H9 (cell line): ENCODE results near the gene CD226. TPM values are rescaled to one million over a fixed set of nuclear protein-coding genes. Genes with fewer than 3 reads are reported as not detected.
"Not testable (repeated sequence)": the region's sequence is repeated elsewhere in the genome, so short reads cannot be mapped to it uniquely, and the experiment has no call there.

ENCODE experiments used
- DNase-seq: peaks from one replicate; pipeline ENCODE4 v3.0.0-alpha.2; 2017
- H2AFZ ChIP-seq: one replicate; pipeline ENCODE4 v1.6.1; 2013; ENCODE audit warnings: mild to moderate bottlenecking, low read length, control low read depth, moderate library complexity
- H2AK5ac ChIP-seq: 2 replicates; pipeline ENCODE4 v1.6.1; 2013; ENCODE audit warnings: low read length, control low read depth, mixed read lengths; ENCODE audit not compliant: insufficient read length
- H2BK120ac ChIP-seq: one replicate; pipeline ENCODE4 v1.6.1; 2013; ENCODE audit warnings: low read depth, mild to moderate bottlenecking, low read length, control low read depth, inconsistent platforms; ENCODE audit not compliant: poor library complexity, severe bottlenecking
- H2BK12ac ChIP-seq: 2 replicates; pipeline ENCODE4 v1.6.1; 2013; ENCODE audit warnings: low read length, control low read depth, mixed read lengths, low read depth; ENCODE audit not compliant: insufficient read length
- H2BK15ac ChIP-seq: 2 replicates; pipeline ENCODE4 v1.6.1; 2013; ENCODE audit warnings: low read depth, low read length, control low read depth
- H2BK20ac ChIP-seq: one replicate; pipeline ENCODE4 v1.6.1; 2013; ENCODE audit warnings: low read depth, mild to moderate bottlenecking, low read length, control low read depth, inconsistent platforms; ENCODE audit not compliant: poor library complexity, severe bottlenecking
- H2BK5ac ChIP-seq: 2 replicates; pipeline ENCODE4 v1.6.1; 2013; ENCODE audit warnings: low read length, control low read depth, mixed read lengths; ENCODE audit not compliant: insufficient read length
- H3K14ac ChIP-seq: 2 replicates; pipeline ENCODE4 v1.6.1; 2013; ENCODE audit warnings: low read length, control low read depth; ENCODE audit not compliant: insufficient read depth
- H3K18ac ChIP-seq: 2 replicates; pipeline ENCODE4 v1.6.1; 2013; ENCODE audit warnings: low read depth, mild to moderate bottlenecking, mixed read lengths, low read length, control low read depth; ENCODE audit not compliant: insufficient read length
- H3K23ac ChIP-seq: 2 replicates; pipeline ENCODE4 v1.6.1; 2013; ENCODE audit warnings: low read length, control low read depth, mixed read lengths, low read depth; ENCODE audit not compliant: insufficient read length
- H3K23me2 ChIP-seq: 2 replicates; pipeline ENCODE4 v1.6.1; 2013; ENCODE audit warnings: low read depth, mild to moderate bottlenecking, mixed read lengths, low read length, control low read depth; ENCODE audit not compliant: insufficient read length, poor library complexity, severe bottlenecking
- H3K27ac ChIP-seq: 2 replicates; pipeline ENCODE4 v1.5.1; 2013; ENCODE audit warnings: low read length, control low read depth, mixed read lengths, low read depth; ENCODE audit not compliant: insufficient read length
- H3K27me3 ChIP-seq: 2 replicates; pipeline ENCODE4 v1.6.1; 2013; ENCODE audit warnings: low read length, control low read depth, inconsistent platforms; ENCODE audit not compliant: insufficient read depth
- H3K4ac ChIP-seq: 2 replicates; pipeline ENCODE4 v1.6.1; 2013; ENCODE audit warnings: low read depth, mild to moderate bottlenecking, control low read depth, inconsistent platforms, low read length, moderate library complexity
- H3K4me1 ChIP-seq: 2 replicates; pipeline ENCODE4 v1.6.1; 2013; ENCODE audit warnings: low read length, control low read depth, inconsistent platforms; ENCODE audit not compliant: insufficient read depth
- H3K4me2 ChIP-seq: 2 replicates; pipeline ENCODE4 v1.6.1; 2013; ENCODE audit warnings: low read length, control low read depth, mixed read lengths; ENCODE audit not compliant: insufficient read length, insufficient read depth
- H3K56ac ChIP-seq: 2 replicates; pipeline ENCODE4 v1.6.1; 2013; ENCODE audit warnings: low read depth, mild to moderate bottlenecking, mixed read lengths, low read length, control low read depth; ENCODE audit not compliant: insufficient read length
- H3K79me1 ChIP-seq: 2 replicates; pipeline ENCODE4 v1.6.1; 2013; ENCODE audit warnings: low read depth, mild to moderate bottlenecking, moderate library complexity, low read length, control low read depth, inconsistent platforms; ENCODE audit not compliant: insufficient read depth, poor library complexity, severe bottlenecking
- H3K79me2 ChIP-seq: 2 replicates; pipeline ENCODE4 v1.6.1; 2013; ENCODE audit warnings: low read length, control low read depth, inconsistent platforms; ENCODE audit not compliant: insufficient read depth
- H3K9ac ChIP-seq: 2 replicates; pipeline ENCODE4 v1.6.1; 2013; ENCODE audit warnings: low read length, control low read depth, mixed read lengths; ENCODE audit not compliant: insufficient read length; ENCODE audit errors: extremely low read depth
- H3K9me3 ChIP-seq: one replicate; pipeline ENCODE4 v1.6.1; 2013; ENCODE audit warnings: low read depth, low read length, inconsistent platforms; ENCODE audit not compliant: control insufficient read depth
- H3T11ph ChIP-seq: one replicate; pipeline ENCODE4 v1.6.1; 2013; ENCODE audit warnings: mild to moderate bottlenecking, low read length, control low read depth, inconsistent platforms
- H4K20me1 ChIP-seq: one replicate; pipeline ENCODE4 v1.6.1; 2013; ENCODE audit not compliant: control insufficient read depth, insufficient read length, insufficient read depth
- H4K5ac ChIP-seq: 2 replicates; pipeline ENCODE4 v1.6.1; 2013; ENCODE audit warnings: low read depth, mild to moderate bottlenecking, mixed read lengths, low read length, control low read depth; ENCODE audit not compliant: insufficient read length
- H4K8ac ChIP-seq: replicated peaks from 2 replicates; pipeline ENCODE4 v1.6.1; 2013; ENCODE audit warnings: low read length, control low read depth, mixed read lengths, low read depth; ENCODE audit not compliant: insufficient read length
- H4K91ac ChIP-seq: 2 replicates; pipeline ENCODE4 v1.6.1; 2013; ENCODE audit warnings: low read depth, mild to moderate bottlenecking, moderate library complexity, mixed read lengths, low read length, control low read depth; ENCODE audit not compliant: insufficient read length
- H3K27ac Mint-ChIP-seq, 3 experiments: 2 replicates in 2 of 3; 3 replicates in 1 of 3; pipeline ENCODE4 v1.8.0; 2020 to 2021; ENCODE audit warnings: mixed read lengths in 3 of 3, mild to moderate bottlenecking in 1 of 3, moderate library complexity in 1 of 3
- H3K27me3 Mint-ChIP-seq: 2 replicates; pipeline ENCODE4 v1.8.0; 2021; ENCODE audit warnings: low read depth, mild to moderate bottlenecking, moderate library complexity, mixed read lengths
- H3K36me3 Mint-ChIP-seq, 3 experiments: 2 replicates in 2 of 3; 3 replicates in 1 of 3; pipeline ENCODE4 v1.8.0; 2020 to 2021; ENCODE audit warnings: low read depth in 3 of 3, mixed read lengths in 3 of 3; ENCODE audit not compliant: insufficient read depth in 1 of 3
- H3K4me1 Mint-ChIP-seq, 2 experiments: 2 replicates each; pipeline ENCODE4 v1.8.0; 2020; ENCODE audit warnings: mixed read lengths in 2 of 2
- H3K4me3 Mint-ChIP-seq, 2 experiments: 2 replicates in 1 of 2; 3 replicates in 1 of 2; pipeline ENCODE4 v1.8.0; 2020 to 2021; ENCODE audit warnings: mild to moderate bottlenecking in 2 of 2, mixed read lengths in 2 of 2, moderate library complexity in 1 of 2
- H3K9me3 Mint-ChIP-seq, 2 experiments: 2 replicates in 1 of 2; 3 replicates in 1 of 2; pipeline ENCODE4 v1.8.0; 2020; ENCODE audit warnings: mild to moderate bottlenecking in 2 of 2, mixed read lengths in 2 of 2, moderate library complexity in 1 of 2
- CTCF ChIP-seq: fragments of 200-600 bp; sonication (generic); conservative IDR thresholded peaks from 3 replicates; pipeline ENCODE4 v1.8.0; 2021; ENCODE audit warnings: antibody characterized with exemption, mild to moderate bottlenecking
- WGBS: extraction: QIAGEN DNeasy Blood & Tissue Kit; methylation state at CpG from one replicate; pipeline ENCODE4 v1.1.7; 2013; ENCODE audit warnings: missing lambda C conversion rate, low lambda C conversion rate, mixed read lengths; ENCODE audit not compliant: insufficient read length; ENCODE audit errors: extremely low coverage; 5-methylcytosine and 5-hydroxymethylcytosine counted together
- total RNA-seq: library from RNA; stranded (reverse); gene quantifications from 2 replicates; pipeline ENCODE4 v1.2.1, GENCODE V29; 2021

Gene CD226
- total RNA-seq, 1 experiment from 2014 or later: not detected

DNA sequence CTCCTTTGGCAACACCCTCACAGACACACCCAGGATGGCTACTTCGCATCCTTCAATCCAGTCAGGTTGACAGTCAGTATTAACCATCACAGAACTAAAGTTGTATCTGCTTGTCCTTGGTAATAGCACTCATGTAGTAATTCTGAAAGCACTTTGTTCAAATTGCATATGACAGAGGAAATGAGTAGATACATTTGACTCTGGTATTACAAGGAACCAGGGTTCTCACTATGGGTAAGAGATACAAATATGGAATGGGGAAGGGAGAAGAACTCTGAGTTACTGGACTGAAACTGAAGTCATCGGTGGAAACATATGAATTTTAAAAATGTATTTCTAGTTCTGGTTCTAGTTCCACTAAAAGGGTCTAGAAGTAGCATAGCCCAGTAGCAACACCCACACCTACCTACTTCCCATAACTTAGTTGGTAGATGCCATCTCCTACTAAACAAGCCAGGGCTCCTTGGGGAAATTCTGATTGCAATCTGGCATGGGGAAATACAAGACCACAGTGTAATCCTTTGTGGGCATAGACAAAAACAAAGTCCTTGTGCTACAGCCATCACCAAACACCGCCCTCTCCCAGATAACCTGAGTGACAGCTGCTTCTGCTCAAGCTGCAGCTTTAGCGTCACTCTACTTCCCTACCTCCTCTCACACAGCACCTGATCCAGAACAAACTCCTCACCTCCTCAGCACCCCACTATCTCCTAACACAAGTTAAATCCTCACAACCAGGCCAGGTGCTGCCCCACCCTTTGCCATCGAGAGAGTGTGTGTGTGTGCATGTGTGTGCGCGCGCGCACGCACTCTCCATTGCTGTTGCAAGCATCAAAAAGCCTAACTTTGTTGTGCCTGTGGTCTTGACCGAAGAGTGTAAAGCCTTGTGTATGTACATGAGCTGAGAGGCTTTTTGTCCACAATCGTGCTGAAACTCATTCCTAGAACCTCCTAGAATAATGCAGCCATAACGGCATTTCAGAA, 31.4 kb upstream of the CD226 start:
- Mint-ChIP-seq H3K27me3 (no peaks in the 10 kb centered on the region; the same call in 1 of the 2 replicates), H3K9me3 (peaks cover 11 to 20% of the 10 kb centered on the region in 2 experiments), H3K36me3 (peaks cover 4 to 20% (median 14%) of the 10 kb centered on the region in 3 experiments; a peak in 5 of 7 replicates), H3K4me1 (peaks cover 27 to 29% of the 10 kb centered on the region in 2 experiments), H3K27ac (peak overlapping the region in 1 of 3 experiments; percentile 89; a peak in 1 of 7 replicates), H3K4me3 (no peak overlapping the region)
- no peak overlapping the region for H4K91ac ChIP-seq
- no peak overlapping the region for H3K18ac ChIP-seq
- no CpG with 5 or more reads among the region's 13 CpGs for WGBS
- no peak overlapping the region for H3K4ac ChIP-seq
- no peak overlapping the region for H2BK5ac ChIP-seq
- H2BK120ac ChIP-seq: no peak overlapping the region
- no peak for TF ChIP-seq CTCF
- no peaks in the 10 kb centered on the region; the same call in none of the 2 replicates for H3K4me1 ChIP-seq
- no peak overlapping the region for H4K8ac ChIP-seq
- no peak overlapping the region for H2BK12ac ChIP-seq
- no peaks in the 10 kb centered on the region for H3K23me2 ChIP-seq
- H2AK5ac ChIP-seq: no peak overlapping the region
- no peak overlapping the region for H3K56ac ChIP-seq
- H4K5ac ChIP-seq: no peak overlapping the region
- no peaks in the 10 kb centered on the region for H3K79me1 ChIP-seq
- no peak overlapping the region for H3K23ac ChIP-seq
- H3K27me3 ChIP-seq: no peaks in the 10 kb centered on the region
- H3K9me3 ChIP-seq: no peaks in the 10 kb centered on the region
- no peaks in the 10 kb centered on the region for H3K79me2 ChIP-seq
- H3T11ph ChIP-seq: no peak overlapping the region
- H2AFZ ChIP-seq: no peak overlapping the region
- H3K9ac ChIP-seq: no peak overlapping the region
- H4K20me1 ChIP-seq: no peaks in the 10 kb centered on the region
- H3K27ac ChIP-seq: no peak overlapping the region
- no peak for DNase-seq
- H3K4me2 ChIP-seq: no peak overlapping the region
- no peak overlapping the region for H2BK15ac ChIP-seq
- H2BK20ac ChIP-seq: no peak overlapping the region
- H3K14ac ChIP-seq: peak overlapping the region; percentile 57; the same call in 1 of the 2 replicates

DNA sequence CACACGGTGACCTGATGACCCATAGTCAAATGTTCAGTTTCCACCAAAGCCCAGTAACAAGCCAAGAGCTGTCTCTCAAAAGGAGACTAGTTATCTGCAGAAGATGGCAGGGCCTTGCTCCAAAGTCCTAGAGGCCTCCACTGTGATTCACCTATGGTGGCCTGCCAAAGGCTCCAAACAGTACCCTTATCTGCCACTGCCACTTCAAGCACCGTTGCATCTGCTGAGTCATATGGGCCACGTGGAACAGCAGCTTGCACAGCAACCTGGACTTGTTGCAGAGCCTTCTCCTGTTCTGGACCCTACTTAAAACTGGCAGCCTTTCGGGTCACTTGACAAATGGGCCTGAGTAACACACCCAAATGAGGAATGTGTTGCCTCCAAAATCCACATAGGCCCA, 27.6 kb upstream of the CD226 start:
- H3K27me3 ChIP-seq, H3K79me2 ChIP-seq, H3K27ac Mint-ChIP-seq, H2BK120ac ChIP-seq, H3K4me3 Mint-ChIP-seq, H4K20me1 ChIP-seq, H3K23me2 ChIP-seq, H3K18ac ChIP-seq, H3K9me3 ChIP-seq, H2BK5ac ChIP-seq, H3K4me1 Mint-ChIP-seq, H4K8ac ChIP-seq, H2BK12ac ChIP-seq, H3K4me2 ChIP-seq, H3K27ac ChIP-seq, H3K4ac ChIP-seq, H2AFZ ChIP-seq, H3K9ac ChIP-seq, H4K91ac ChIP-seq, H3K14ac ChIP-seq, H3K79me1 ChIP-seq, H3K23ac ChIP-seq, H3T11ph ChIP-seq, H3K4me1 ChIP-seq, DNase-seq, H4K5ac ChIP-seq, H3K56ac ChIP-seq, H2AK5ac ChIP-seq, H2BK15ac ChIP-seq, H3K27me3 Mint-ChIP-seq, H2BK20ac ChIP-seq: not testable (repeated sequence)
- H3K36me3 Mint-ChIP-seq: peaks cover 11 to 38% (median 21%) of the 10 kb centered on the region in 3 experiments; a peak in 5 of 7 replicates
- no CpG with 5 or more reads among the region's 4 CpGs for WGBS
- peaks cover 25 to 34% of the 10 kb centered on the region in 2 experiments for H3K9me3 Mint-ChIP-seq
